Neural cell (in vitro differentiated cells): ENCODE data around the gene TRIM58. TPM values are rescaled to one million over a fixed set of nuclear protein-coding genes. Genes with fewer than 3 reads are reported as not detected.

Experiments used
- H2AFZ ChIP-seq: fragments of 200-600, 300-800 bp; sonication (generic), shearing (Covaris generic); 2 replicates; pipeline ENCODE4 v1.6.0; 2014; ENCODE audit warnings: low read depth, mild to moderate bottlenecking, antibody characterized with exemption, low read length, moderate library complexity
- H3F3A ChIP-seq: fragments of 200-600 bp; shearing (Covaris generic); 2 replicates; pipeline ENCODE4 v1.6.1; 2016; ENCODE audit warnings: mild to moderate bottlenecking, moderate library complexity, mixed read lengths, antibody characterized with exemption, low read length; ENCODE audit not compliant: insufficient read depth, poor library complexity, severe bottlenecking
- H3K27ac ChIP-seq: fragments of 200-600, 300-800 bp; sonication (generic), shearing (Covaris generic); 2 replicates; pipeline ENCODE4 v1.5.1; 2014; ENCODE audit warnings: mild to moderate bottlenecking, low read length, moderate library complexity
- H3K27me3 ChIP-seq: fragments of 300-800, 200-600 bp; sonication (generic), shearing (Covaris generic); 2 replicates; pipeline ENCODE4 v1.6.0; 2014; ENCODE audit warnings: mild to moderate bottlenecking, low read depth, low read length, moderate library complexity; ENCODE audit not compliant: insufficient read depth
- H3K36me3 ChIP-seq: fragments of 300-800, 200-600 bp; sonication (generic), shearing (Covaris generic); 2 replicates; pipeline ENCODE4 v1.5.1; 2014; ENCODE audit warnings: mild to moderate bottlenecking, antibody characterized with exemption, low read length, moderate library complexity; ENCODE audit not compliant: insufficient read depth
- H3K4me2 ChIP-seq: fragments of 300-800, 200-600 bp; sonication (generic), shearing (Covaris generic); 2 replicates; pipeline ENCODE4 v1.6.0; 2014; ENCODE audit warnings: mild to moderate bottlenecking, low read length
- H3K4me3 ChIP-seq: fragments of 300-800, 200-600 bp; sonication (generic), shearing (Covaris generic); 2 replicates; pipeline ENCODE4 v1.5.1; 2014; ENCODE audit warnings: mild to moderate bottlenecking, low read length, moderate library complexity
- H3K79me2 ChIP-seq: fragments of 200-600 bp; shearing (Covaris generic); replicated peaks from 2 replicates; pipeline ENCODE4 v1.6.0; 2014; ENCODE audit warnings: mild to moderate bottlenecking, low read length, moderate library complexity; ENCODE audit not compliant: insufficient read depth
- H3K9ac ChIP-seq: fragments of 300-800, 200-600 bp; sonication (generic), shearing (Covaris generic); 2 replicates; pipeline ENCODE4 v1.6.1; 2016; ENCODE audit warnings: mild to moderate bottlenecking, low read length, mixed read lengths
- H3K9me2 ChIP-seq: fragments of 200-600 bp; shearing (Covaris generic); 2 replicates; pipeline ENCODE4 v1.6.1; 2016; ENCODE audit warnings: mild to moderate bottlenecking, low read length, mixed read lengths; ENCODE audit not compliant: insufficient read depth
- H3K9me3 ChIP-seq: fragments of 200-600, 300-800 bp; sonication (generic), shearing (Covaris generic); 2 replicates; pipeline ENCODE4 v1.6.1; 2016; ENCODE audit warnings: mild to moderate bottlenecking, mixed run types, low read length, moderate library complexity, mixed read lengths
- H4K20me1 ChIP-seq: fragments of 200-600 bp; shearing (Covaris generic); 2 replicates; pipeline ENCODE4 v1.6.1; 2016; ENCODE audit warnings: mild to moderate bottlenecking, mixed run types; ENCODE audit not compliant: insufficient read depth
- EP300 ChIP-seq: fragments of 450-650 bp; conservative IDR thresholded peaks from 2 replicates; pipeline ENCODE4 v1.6.1; 2014; ENCODE audit warnings: antibody characterized with exemption, mild to moderate bottlenecking, moderate library complexity; ENCODE audit not compliant: poor library complexity, severe bottlenecking
- EZH2 ChIP-seq: fragments of 200-600, 300-800 bp; shearing (Covaris generic), sonication (generic); IDR thresholded peaks from 2 replicates; pipeline ENCODE4 v1.6.1; 2014; ENCODE audit warnings: antibody characterized with exemption, low read length, borderline replicate concordance, mild to moderate bottlenecking; ENCODE audit not compliant: insufficient read depth, poor library complexity, severe bottlenecking
- MXI1 ChIP-seq: fragments of 450-650 bp; conservative IDR thresholded peaks from 2 replicates; pipeline ENCODE4 v1.6.1; 2014; ENCODE audit warnings: antibody characterized with exemption, mild to moderate bottlenecking; ENCODE audit not compliant: poor library complexity, severe bottlenecking
- POLR2AphosphoS5 ChIP-seq: IDR thresholded peaks from 2 replicates; pipeline ENCODE4 v1.6.1; 2012
- RAD21 ChIP-seq: fragments of 450-650 bp; conservative IDR thresholded peaks from 2 replicates; pipeline ENCODE4 v1.6.1; 2014; ENCODE audit warnings: antibody characterized with exemption, mild to moderate bottlenecking, moderate library complexity
- SMC3 ChIP-seq: fragments of 450-650 bp; conservative IDR thresholded peaks from 2 replicates; pipeline ENCODE4 v1.6.1; 2014; ENCODE audit warnings: antibody characterized with exemption, mild to moderate bottlenecking, moderate library complexity; ENCODE audit not compliant: poor library complexity
- TAF1 ChIP-seq: IDR thresholded peaks from 2 replicates; pipeline ENCODE4 v1.6.1; 2012; ENCODE audit warnings: low read depth
- polyA plus RNA-seq: library from polyadenylated mRNA; depleted of rRNA; stranded (reverse); fragments of >200 nt; gene quantifications from 2 replicates; pipeline ENCODE4 v1.2.3, GENCODE V29; 2014
- TF ChIP-seq, protein P1 (sequence below): fragments of 450-650 bp; IDR thresholded peaks from 2 replicates; pipeline ENCODE4 v1.5.1; 2014; ENCODE audit warnings: antibody characterized with exemption, mild to moderate bottlenecking, moderate library complexity; ENCODE audit not compliant: poor library complexity, severe bottlenecking
- TF ChIP-seq, protein P2 (sequence below): IDR thresholded peaks from 2 replicates; pipeline ENCODE4 v1.6.1; 2012; ENCODE audit warnings: borderline replicate concordance

Gene TRIM58
- polyA plus RNA-seq, 1 donor from 2014 or later: 0.12 TPM

DNA sequence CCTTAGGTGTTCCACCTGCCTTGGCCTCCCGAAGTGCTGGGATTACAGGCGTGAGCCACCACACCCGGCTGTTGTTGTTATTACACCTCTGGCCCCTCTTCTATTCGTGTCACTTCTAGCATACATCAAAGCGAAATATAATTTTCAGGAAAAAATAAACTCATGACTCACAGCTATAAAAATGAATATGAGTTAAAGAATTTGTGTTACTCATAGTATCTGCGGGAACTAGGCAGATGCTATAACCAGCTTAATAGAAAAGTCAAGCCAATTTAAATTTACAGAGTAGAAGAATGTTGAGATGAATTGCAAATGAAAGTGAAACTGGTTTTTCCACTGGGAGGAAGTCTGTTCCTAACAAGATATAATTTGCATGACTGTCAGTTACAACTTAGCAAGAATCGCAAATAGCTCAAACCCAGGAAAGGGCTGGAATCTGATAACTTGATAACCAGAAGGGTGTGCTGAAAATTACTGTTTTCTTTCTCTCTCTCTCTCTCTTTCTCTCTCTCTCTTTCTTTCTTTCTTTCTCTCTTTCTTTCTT lies 49.6 kb downstream of the TRIM58 start:
- no peaks in the 10 kb centered on the region for H3F3A ChIP-seq
- H3K9me2 ChIP-seq: no peaks in the 10 kb centered on the region
- no peak overlapping the region for H3K9ac ChIP-seq
- no peaks in the 10 kb centered on the region for H3K36me3 ChIP-seq
- peaks cover 4% of the 10 kb centered on the region for H3K9me3 ChIP-seq
- H4K20me1 ChIP-seq: no peaks in the 10 kb centered on the region
- TF ChIP-seq EP300: no peak
- TF ChIP-seq RAD21: no peak
- TF ChIP-seq, protein P1, sequence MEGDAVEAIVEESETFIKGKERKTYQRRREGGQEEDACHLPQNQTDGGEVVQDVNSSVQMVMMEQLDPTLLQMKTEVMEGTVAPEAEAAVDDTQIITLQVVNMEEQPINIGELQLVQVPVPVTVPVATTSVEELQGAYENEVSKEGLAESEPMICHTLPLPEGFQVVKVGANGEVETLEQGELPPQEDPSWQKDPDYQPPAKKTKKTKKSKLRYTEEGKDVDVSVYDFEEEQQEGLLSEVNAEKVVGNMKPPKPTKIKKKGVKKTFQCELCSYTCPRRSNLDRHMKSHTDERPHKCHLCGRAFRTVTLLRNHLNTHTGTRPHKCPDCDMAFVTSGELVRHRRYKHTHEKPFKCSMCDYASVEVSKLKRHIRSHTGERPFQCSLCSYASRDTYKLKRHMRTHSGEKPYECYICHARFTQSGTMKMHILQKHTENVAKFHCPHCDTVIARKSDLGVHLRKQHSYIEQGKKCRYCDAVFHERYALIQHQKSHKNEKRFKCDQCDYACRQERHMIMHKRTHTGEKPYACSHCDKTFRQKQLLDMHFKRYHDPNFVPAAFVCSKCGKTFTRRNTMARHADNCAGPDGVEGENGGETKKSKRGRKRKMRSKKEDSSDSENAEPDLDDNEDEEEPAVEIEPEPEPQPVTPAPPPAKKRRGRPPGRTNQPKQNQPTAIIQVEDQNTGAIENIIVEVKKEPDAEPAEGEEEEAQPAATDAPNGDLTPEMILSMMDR: no peak
- TF ChIP-seq EZH2: no peak
- H3K4me2 ChIP-seq: no peak overlapping the region
- no peaks in the 10 kb centered on the region for H3K27me3 ChIP-seq
- H3K79me2 ChIP-seq: no peaks in the 10 kb centered on the region
- no peak overlapping the region for H3K27ac ChIP-seq
- H2AFZ ChIP-seq: no peak overlapping the region
- H3K4me3 ChIP-seq: no peak overlapping the region

DNA sequence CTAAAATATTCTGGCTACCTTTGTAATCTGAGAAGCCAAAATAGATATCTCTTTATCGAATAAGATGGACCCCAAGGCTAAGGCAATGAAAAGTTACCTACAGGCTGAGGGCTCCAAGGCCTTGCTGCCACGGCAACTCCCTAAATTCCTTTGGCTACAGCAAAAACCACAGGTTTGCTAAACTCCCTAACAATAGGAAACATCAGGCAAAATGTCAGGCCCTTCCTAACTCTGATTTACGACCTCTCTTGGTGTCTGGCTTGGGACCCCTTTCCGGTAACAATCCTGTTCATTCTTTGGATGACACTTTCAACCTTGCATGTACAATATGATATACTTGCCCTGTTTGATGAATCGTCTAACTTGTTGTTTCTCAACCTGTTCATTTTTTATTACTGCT lies 51.8 kb downstream of the TRIM58 start:
- Histone ChIP-seq H4K20me1 (no peaks in the 10 kb centered on the region), H3K4me2 (no peak overlapping the region), H3K4me3 (no peak overlapping the region), H2AFZ (no peak overlapping the region), H3K27me3 (no peaks in the 10 kb centered on the region), H3K9ac (no peak overlapping the region), H3K27ac (no peak overlapping the region), H3F3A (no peaks in the 10 kb centered on the region), H3K79me2 (no peaks in the 10 kb centered on the region), H3K9me3 (peaks cover 4% of the 10 kb centered on the region), H3K9me2 (no peaks in the 10 kb centered on the region), H3K36me3 (no peaks in the 10 kb centered on the region)
- TF ChIP-seq, protein P1: no peak
- TF ChIP-seq SMC3: no peak
- TF ChIP-seq MXI1: no peak
- TF ChIP-seq EZH2: no peak
- TF ChIP-seq POLR2AphosphoS5: no peak
- TF ChIP-seq EP300: no peak
- no peak for TF ChIP-seq TAF1
- no peak for TF ChIP-seq RAD21
- TF ChIP-seq, protein P2, sequence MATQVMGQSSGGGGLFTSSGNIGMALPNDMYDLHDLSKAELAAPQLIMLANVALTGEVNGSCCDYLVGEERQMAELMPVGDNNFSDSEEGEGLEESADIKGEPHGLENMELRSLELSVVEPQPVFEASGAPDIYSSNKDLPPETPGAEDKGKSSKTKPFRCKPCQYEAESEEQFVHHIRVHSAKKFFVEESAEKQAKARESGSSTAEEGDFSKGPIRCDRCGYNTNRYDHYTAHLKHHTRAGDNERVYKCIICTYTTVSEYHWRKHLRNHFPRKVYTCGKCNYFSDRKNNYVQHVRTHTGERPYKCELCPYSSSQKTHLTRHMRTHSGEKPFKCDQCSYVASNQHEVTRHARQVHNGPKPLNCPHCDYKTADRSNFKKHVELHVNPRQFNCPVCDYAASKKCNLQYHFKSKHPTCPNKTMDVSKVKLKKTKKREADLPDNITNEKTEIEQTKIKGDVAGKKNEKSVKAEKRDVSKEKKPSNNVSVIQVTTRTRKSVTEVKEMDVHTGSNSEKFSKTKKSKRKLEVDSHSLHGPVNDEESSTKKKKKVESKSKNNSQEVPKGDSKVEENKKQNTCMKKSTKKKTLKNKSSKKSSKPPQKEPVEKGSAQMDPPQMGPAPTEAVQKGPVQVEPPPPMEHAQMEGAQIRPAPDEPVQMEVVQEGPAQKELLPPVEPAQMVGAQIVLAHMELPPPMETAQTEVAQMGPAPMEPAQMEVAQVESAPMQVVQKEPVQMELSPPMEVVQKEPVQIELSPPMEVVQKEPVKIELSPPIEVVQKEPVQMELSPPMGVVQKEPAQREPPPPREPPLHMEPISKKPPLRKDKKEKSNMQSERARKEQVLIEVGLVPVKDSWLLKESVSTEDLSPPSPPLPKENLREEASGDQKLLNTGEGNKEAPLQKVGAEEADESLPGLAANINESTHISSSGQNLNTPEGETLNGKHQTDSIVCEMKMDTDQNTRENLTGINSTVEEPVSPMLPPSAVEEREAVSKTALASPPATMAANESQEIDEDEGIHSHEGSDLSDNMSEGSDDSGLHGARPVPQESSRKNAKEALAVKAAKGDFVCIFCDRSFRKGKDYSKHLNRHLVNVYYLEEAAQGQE: no peak
